ENCODE results near the gene CDH12.

DNA sequence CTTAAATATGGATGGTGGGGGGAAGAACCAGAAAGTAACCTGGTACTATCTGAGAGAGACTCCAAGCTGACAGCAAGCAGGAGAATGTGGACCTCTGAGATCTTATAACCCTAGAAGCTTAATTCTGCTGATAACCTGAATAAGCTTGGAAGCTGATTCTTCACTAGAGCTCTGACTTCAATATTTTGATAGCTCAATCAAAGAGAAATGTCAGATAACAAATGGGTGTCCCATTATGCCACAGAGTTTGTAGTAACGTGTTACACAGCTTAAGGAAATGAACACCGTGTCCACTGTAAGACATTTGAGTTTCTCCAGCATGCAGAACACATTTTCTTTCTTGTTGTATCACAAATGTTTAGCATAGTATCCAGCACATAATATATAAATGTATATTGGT lies 626.7 kb downstream of the CDH12 start:
- no peak for TF ChIP-seq ISL1 (CRISPR knock-in tag; IDR thresholded peaks at IDR 0.05)
- TF ChIP-seq GLIS3 (CRISPR knock-in tag; IDR thresholded peaks at IDR 0.05) = no peak
